Activated CD8-positive, alpha-beta memory T cell treated with anti-CD3 and anti-CD28 coated beads, Interleukin-2, amount 10 ng/mL, durations not matched to agents 7 days and 5 days (primary cell): ENCODE results near the gene TTC39C. TPM values are rescaled to one million over a fixed set of nuclear protein-coding genes. Genes with fewer than 3 reads are reported as not detected.
A peak's percentile ranks its signal among the peaks of the same experiment; 100 is the strongest.
"Not testable (repeated sequence)": the region's sequence is repeated elsewhere in the genome, so short reads cannot be mapped to it uniquely, and the experiment has no call there.

Experiments used
- ATAC-seq: fragments of 150-1000 bp; cut with Tn5 transposase; one replicate; pipeline ENCODE4 v1.10.0; 2021; ENCODE audit warnings: moderate library complexity
- CTCF ChIA-PET: fragments of 350-600 bp; sonication (Branson Sonifier 250); formaldehyde crosslinking; loops from one replicate; lab custom pipeline; 2021; ENCODE audit warnings: antibody characterized with exemption; lab: Charles Lee
- DNase-seq: peaks from one replicate; pipeline ENCODE4 v3.0.0-alpha.2; 2020
- H3K27ac Mint-ChIP-seq: one replicate; pipeline ENCODE4 v1.8.0; 2021; ENCODE audit warnings: mild to moderate bottlenecking, mixed read lengths
- H3K27me3 Mint-ChIP-seq: one replicate; pipeline ENCODE4 v1.8.0; 2021; ENCODE audit warnings: mixed read lengths
- H3K36me3 Mint-ChIP-seq: one replicate; pipeline ENCODE4 v1.8.0; 2021; ENCODE audit warnings: mild to moderate bottlenecking, mixed read lengths
- H3K4me1 Mint-ChIP-seq: one replicate; pipeline ENCODE4 v1.8.0; 2021; ENCODE audit warnings: mixed read lengths
- H3K4me3 Mint-ChIP-seq: one replicate; pipeline ENCODE4 v1.8.0; 2021; ENCODE audit warnings: mild to moderate bottlenecking, moderate library complexity, mixed read lengths
- H3K9me3 Mint-ChIP-seq: one replicate; pipeline ENCODE4 v1.8.0; 2022; ENCODE audit warnings: low read depth, mixed read lengths
- total RNA-seq, 2 experiments: library from RNA; stranded (reverse); gene quantifications; one replicate each; pipeline ENCODE4 v1.2.3, GENCODE V29; 2021

The TTC39C gene
- total RNA-seq, 2 experiments from 2014 or later: 59.0 to 69.7 TPM

GRCh38 chr18:24014986-24015638 is 558 bp downstream of the TTC39C start:
- peaks cover 30% of the 10 kb centered on the region for H3K36me3 Mint-ChIP-seq
- H3K4me3 Mint-ChIP-seq: peak overlapping the region; percentile 93
- H3K9me3 Mint-ChIP-seq: no peaks in the 10 kb centered on the region
- peak; percentile 76 for DNase-seq
- H3K27me3 Mint-ChIP-seq: no peaks in the 10 kb centered on the region
- peak; percentile 11 for ATAC-seq
- H3K27ac Mint-ChIP-seq: peak overlapping the region; percentile 82
- peaks cover 72% of the 10 kb centered on the region for H3K4me1 Mint-ChIP-seq
- CTCF ChIA-PET: interaction anchor here (0.7 to 3.5 kb wide), 6 partner anchors 9 to 61 kb away, joined by 3 to 8 read pairs (median 3); no protein-coding TSS in a partner anchor

DNA sequence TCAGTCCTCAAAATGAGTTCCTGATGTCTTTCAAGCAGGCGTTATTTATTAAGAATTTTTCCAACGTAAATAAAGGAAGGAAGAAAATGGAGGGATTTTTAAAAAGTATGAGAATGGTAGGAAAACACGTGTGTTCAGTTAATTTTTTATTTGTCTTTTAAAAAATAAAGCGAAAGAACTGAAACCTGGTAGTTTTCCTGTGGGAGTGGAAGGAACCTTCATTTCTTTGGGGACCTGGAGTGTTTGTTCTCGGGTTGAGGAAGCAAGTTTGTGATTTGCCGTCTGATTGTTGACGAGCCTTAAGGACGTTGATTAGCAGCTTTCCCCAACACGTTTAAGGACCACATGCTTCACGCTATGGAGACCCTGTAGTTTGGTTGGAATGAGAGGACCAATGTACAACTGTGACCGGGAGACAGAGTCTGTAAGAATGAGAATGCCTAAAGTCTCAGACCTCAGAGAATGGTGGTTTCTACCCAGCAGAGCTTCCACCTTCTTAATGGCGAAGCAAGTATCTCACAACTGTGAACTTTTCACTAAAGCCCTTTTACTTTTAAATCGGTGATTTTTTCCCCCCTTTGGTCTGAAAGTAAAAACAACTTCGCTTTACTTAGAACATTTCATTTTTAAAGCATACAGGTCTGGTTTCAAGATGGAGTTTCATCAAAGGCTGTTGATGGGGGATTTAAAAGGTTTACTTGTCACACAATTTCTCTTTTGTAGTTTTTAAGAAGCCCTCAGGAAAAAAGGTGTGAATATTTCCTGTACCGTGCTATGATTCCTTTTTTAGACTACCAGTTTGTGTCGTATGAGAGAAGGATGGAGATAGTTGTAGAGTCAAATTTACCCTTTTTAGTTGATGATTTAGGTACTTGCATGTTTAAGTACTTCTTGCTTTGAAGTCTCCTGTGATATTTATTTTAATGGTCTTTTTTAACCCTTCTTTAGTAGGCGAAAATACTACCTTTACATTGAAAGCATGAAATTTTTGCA is 1.4 kb downstream of the TTC39C start:
- Mint-ChIP-seq H3K9me3 (no peaks in the 10 kb centered on the region), H3K4me1 (peaks cover 72% of the 10 kb centered on the region), H3K27me3 (no peaks in the 10 kb centered on the region), H3K36me3 (peaks cover 37% of the 10 kb centered on the region), H3K27ac (peak overlapping the region; percentile 82), H3K4me3 (peak overlapping the region; percentile 93)
- CTCF ChIA-PET: interaction anchor here (1.3 to 3.5 kb wide), 4 partner anchors 21 to 60 kb away, joined by 3 to 8 read pairs (median 4); no protein-coding TSS in a partner anchor
- ATAC-seq (no peak), DNase-seq (no peak)

DNA sequence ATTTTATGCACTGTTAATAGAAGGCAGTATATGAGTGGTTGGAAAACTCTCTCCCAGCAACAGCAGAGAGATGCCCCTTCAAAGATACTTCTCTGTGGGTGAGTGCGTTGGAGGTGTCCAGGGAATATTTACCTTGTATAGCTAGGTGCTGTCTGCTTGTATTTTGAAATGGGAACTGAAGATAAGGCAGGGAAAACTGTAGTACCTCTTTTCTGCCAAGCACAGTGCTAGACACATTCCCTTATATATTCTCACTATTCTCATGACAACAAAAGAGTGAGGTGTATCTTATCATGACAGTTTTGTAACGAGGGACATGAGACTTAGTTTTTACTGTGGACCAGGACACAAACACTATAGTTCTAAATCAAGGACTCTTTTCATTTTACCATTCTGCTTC is 2.1 kb downstream of the TTC39C start:
- CTCF ChIA-PET: interaction anchor here (3.5 kb wide), 1 partner anchor 60 kb away, joined by 8 read pairs; no protein-coding TSS in a partner anchor
- no peaks in the 10 kb centered on the region for H3K9me3 Mint-ChIP-seq
- H3K36me3 Mint-ChIP-seq: peaks cover 39% of the 10 kb centered on the region
- no peaks in the 10 kb centered on the region for H3K27me3 Mint-ChIP-seq
- peak overlapping the region; percentile 82 for H3K27ac Mint-ChIP-seq
- DNase-seq: no peak
- ATAC-seq: no peak
- peak overlapping the region; percentile 93 for H3K4me3 Mint-ChIP-seq
- peaks cover 72% of the 10 kb centered on the region for H3K4me1 Mint-ChIP-seq

GRCh38 chr18:24018299-24018886 is 3.8 kb downstream of the TTC39C start:
- Mint-ChIP-seq H3K27ac (peak overlapping the region; percentile 94), H3K9me3 (no peaks in the 10 kb centered on the region), H3K36me3 (peaks cover 51% of the 10 kb centered on the region), H3K4me3 (peak overlapping the region; percentile 62), H3K27me3 (no peaks in the 10 kb centered on the region), H3K4me1 (peaks cover 73% of the 10 kb centered on the region)
- DNase-seq: peak; percentile 56
- CTCF ChIA-PET: no interaction called here
- ATAC-seq: no peak

GRCh38 chr18:24019641-24020331 is 5.2 kb downstream of the TTC39C start:
- no peaks in the 10 kb centered on the region for H3K9me3 Mint-ChIP-seq
- peaks cover 58% of the 10 kb centered on the region for H3K36me3 Mint-ChIP-seq
- peak overlapping the region; percentile 94 for H3K27ac Mint-ChIP-seq
- CTCF ChIA-PET: no interaction called here
- DNase-seq: peak; percentile 89
- no peaks in the 10 kb centered on the region for H3K27me3 Mint-ChIP-seq
- ATAC-seq: peak; percentile 76
- H3K4me1 Mint-ChIP-seq: peaks cover 81% of the 10 kb centered on the region
- peak overlapping the region; percentile 65 for H3K4me3 Mint-ChIP-seq

DNA sequence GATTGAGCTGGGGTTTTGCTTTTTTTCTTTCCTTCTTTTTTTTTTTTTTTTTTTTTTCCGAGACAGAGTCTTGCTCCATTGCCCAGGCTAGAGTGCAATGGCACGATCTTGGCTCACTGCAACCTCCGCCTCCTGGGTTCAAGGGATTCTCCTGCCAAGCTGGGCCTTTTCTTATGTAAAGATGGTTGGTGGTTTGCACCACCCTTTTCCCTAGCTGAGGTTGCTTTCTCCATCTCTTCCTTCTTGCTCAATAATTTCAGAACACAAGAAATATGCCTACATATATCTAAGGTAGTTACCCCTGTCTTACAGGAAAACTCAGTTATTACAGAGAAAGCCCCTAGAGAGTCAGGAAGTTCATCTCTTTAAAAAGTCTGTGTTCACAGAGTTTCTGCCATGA is 7.0 kb downstream of the TTC39C start:
- CTCF ChIA-PET: interaction anchor here (0.8 to 1.5 kb wide), 3 partner anchors 11 to 102 kb away, joined by 3 to 5 read pairs (median 5); no protein-coding TSS in a partner anchor
- H3K4me1 Mint-ChIP-seq: peaks cover 92% of the 10 kb centered on the region
- no peak for DNase-seq
- no peak overlapping the region for H3K4me3 Mint-ChIP-seq
- H3K36me3 Mint-ChIP-seq: peaks cover 59% of the 10 kb centered on the region
- H3K27ac Mint-ChIP-seq: peak overlapping the region; percentile 44
- no peaks in the 10 kb centered on the region for H3K27me3 Mint-ChIP-seq
- H3K9me3 Mint-ChIP-seq: no peaks in the 10 kb centered on the region
- ATAC-seq: no peak

GRCh38 chr18:24022161-24022560 is 7.6 kb downstream of the TTC39C start:
- H3K4me1 Mint-ChIP-seq: peaks cover 90% of the 10 kb centered on the region
- CTCF ChIA-PET: interaction anchor here (0.8 to 1.4 kb wide), 2 partner anchors 11 to 103 kb away, joined by 3 to 5 read pairs; no protein-coding TSS in a partner anchor
- DNase-seq: no peak
- H3K27me3 Mint-ChIP-seq: no peaks in the 10 kb centered on the region
- no peak overlapping the region for H3K4me3 Mint-ChIP-seq
- ATAC-seq: no peak
- peak overlapping the region; percentile 44 for H3K27ac Mint-ChIP-seq
- H3K9me3 Mint-ChIP-seq: no peaks in the 10 kb centered on the region
- H3K36me3 Mint-ChIP-seq: peaks cover 56% of the 10 kb centered on the region

GRCh38 chr18:24023185-24023814 is 8.7 kb downstream of the TTC39C start:
- DNase-seq: no peak
- no peak for ATAC-seq
- Mint-ChIP-seq H3K27me3 (no peaks in the 10 kb centered on the region), H3K9me3 (no peaks in the 10 kb centered on the region), H3K36me3 (peaks cover 58% of the 10 kb centered on the region), H3K27ac (no peak overlapping the region), H3K4me3 (no peak overlapping the region), H3K4me1 (peaks cover 89% of the 10 kb centered on the region)
- CTCF ChIA-PET: no interaction called here

DNA sequence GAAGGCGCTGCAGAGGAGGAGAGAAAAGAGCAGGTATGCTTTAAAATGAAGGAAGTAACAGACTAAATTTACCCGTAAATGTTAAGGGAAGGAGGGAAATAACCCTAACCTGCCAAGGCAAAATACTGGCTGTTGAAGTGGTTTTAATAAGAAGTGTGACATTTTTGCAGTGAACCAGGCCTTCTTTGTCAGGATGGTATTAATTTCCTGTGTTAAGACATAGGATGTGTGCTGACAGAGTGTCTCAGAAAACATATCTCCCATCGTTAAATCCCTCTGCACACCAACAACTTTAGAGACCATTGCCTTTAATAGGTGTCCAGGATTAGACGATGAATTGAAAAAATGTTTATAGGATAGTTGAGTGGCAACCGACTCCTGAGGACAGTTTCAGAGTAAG is 9.9 kb downstream of the TTC39C start:
- no peak for ATAC-seq
- Mint-ChIP-seq H3K27me3 (no peaks in the 10 kb centered on the region), H3K36me3 (peaks cover 53% of the 10 kb centered on the region), H3K4me1 (peaks cover 81% of the 10 kb centered on the region), H3K4me3 (no peak overlapping the region), H3K27ac (no peak overlapping the region), H3K9me3 (no peaks in the 10 kb centered on the region)
- CTCF ChIA-PET: no interaction called here
- DNase-seq: no peak

DNA sequence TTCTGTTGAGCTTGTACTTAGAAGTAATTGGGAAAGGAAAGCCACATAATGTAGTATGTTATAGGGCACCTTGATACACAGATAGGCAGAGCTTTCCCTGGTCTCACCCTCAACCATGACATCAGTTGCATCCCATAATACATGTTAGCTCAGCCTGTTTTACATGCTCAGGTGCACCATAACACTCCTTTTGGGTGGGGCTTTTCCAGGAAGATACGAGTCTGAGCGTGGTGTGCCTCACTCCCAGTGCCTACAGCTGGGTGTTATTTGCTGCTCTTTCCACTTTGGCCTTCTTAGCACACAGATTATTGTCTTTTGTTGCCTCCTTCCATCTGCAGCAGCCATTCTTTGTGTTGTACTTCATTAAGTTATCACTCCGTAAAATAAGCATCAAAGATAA is 11.9 kb downstream of the TTC39C start:
- ATAC-seq (no peak), DNase-seq (no peak)
- H3K27me3 Mint-ChIP-seq: no peaks in the 10 kb centered on the region
- no peak overlapping the region for H3K27ac Mint-ChIP-seq
- H3K36me3 Mint-ChIP-seq: peaks cover 48% of the 10 kb centered on the region
- CTCF ChIA-PET: no interaction called here
- peaks cover 70% of the 10 kb centered on the region for H3K4me1 Mint-ChIP-seq
- no peaks in the 10 kb centered on the region for H3K9me3 Mint-ChIP-seq
- no peak overlapping the region for H3K4me3 Mint-ChIP-seq

GRCh38 chr18:24027156-24027827 is 12.7 kb downstream of the TTC39C start:
- peaks cover 70% of the 10 kb centered on the region for H3K4me1 Mint-ChIP-seq
- no peak for ATAC-seq
- no peaks in the 10 kb centered on the region for H3K9me3 Mint-ChIP-seq
- no peaks in the 10 kb centered on the region for H3K27me3 Mint-ChIP-seq
- no peak overlapping the region for H3K27ac Mint-ChIP-seq
- CTCF ChIA-PET: interaction anchor here (1.2 kb wide), 1 partner anchor 49 kb away, joined by 3 read pairs; no protein-coding TSS in a partner anchor
- no peak for DNase-seq
- peaks cover 43% of the 10 kb centered on the region for H3K36me3 Mint-ChIP-seq
- no peak overlapping the region for H3K4me3 Mint-ChIP-seq

DNA sequence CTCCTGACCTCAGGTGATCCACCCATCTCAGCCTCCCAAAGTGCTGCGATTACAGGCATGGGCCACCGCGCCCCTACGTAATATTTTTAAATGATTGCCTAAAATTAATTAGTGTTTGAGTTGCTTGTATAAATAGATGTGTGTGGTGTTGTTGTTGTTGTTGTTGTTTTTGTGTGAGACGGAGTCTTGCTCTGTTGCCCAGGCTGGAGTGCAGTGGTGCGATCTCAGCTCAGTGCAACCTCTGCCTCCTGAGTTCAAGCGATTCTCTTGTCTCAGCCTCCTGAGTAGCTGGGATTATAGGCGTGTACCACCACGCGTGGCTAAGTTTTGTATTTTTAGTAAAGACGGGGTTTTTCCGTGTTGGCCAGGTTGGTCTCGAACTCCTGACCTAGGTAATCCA is 14.4 kb downstream of the TTC39C start:
- H3K27ac Mint-ChIP-seq, DNase-seq, CTCF ChIA-PET, H3K4me3 Mint-ChIP-seq, H3K27me3 Mint-ChIP-seq, ATAC-seq, H3K9me3 Mint-ChIP-seq: not testable (repeated sequence)
- peaks cover 68% of the 10 kb centered on the region for H3K4me1 Mint-ChIP-seq
- H3K36me3 Mint-ChIP-seq: peaks cover 40% of the 10 kb centered on the region
